ENCODE measurements around the gene SUFU. TPM values are rescaled to one million over a fixed set of nuclear protein-coding genes. Genes with fewer than 3 reads are reported as not detected.

Gene SUFU
- total and polyA plus RNA-seq, 2 of the 13 experiments (the other 11 are each of a cell fraction or from before 2014, with no cell fraction given) = 2.9 to 5.5 TPM

- TF ChIP-seq ZNF619 (CRISPR knock-in tag; IDR thresholded peaks at IDR 0.05) (0 out of 2 replicates have a peak, but pooled peaks have one; percentile 36), SMC3 (IDR thresholded peaks at IDR 0.05; ENCODE audit: low read length) (no peak), PREB (CRISPR knock-in tag; IDR thresholded peaks at IDR 0.05) (no peak), NFYC (CRISPR knock-in tag; IDR thresholded peaks at IDR 0.05) (peak; percentile 86), NCOA2 (CRISPR knock-in tag; IDR thresholded peaks at IDR 0.05) (no peak), ZNF180 (CRISPR knock-in tag; IDR thresholded peaks at IDR 0.05; ENCODE audit: borderline replicate concordance, low read depth) (no peak), HNRNPL (IDR thresholded peaks at IDR 0.05; ENCODE audit: low read depth, low read length) (no peak), POLR2AphosphoS2 (IDR thresholded peaks at IDR 0.05; ENCODE audit: low read depth, low read length) (no peak), ONECUT2 (CRISPR knock-in tag; IDR thresholded peaks at IDR 0.05) (no peak), ZNF773 (CRISPR knock-in tag; IDR thresholded peaks at IDR 0.05; ENCODE audit: borderline replicate concordance) (no peak), ZNF225 (CRISPR knock-in tag; IDR thresholded peaks at IDR 0.05) (no peak), TERF1 (CRISPR knock-in tag; IDR thresholded peaks at IDR 0.05) (no peak), JDP2 (CRISPR knock-in tag; IDR thresholded peaks at IDR 0.05; ENCODE audit: borderline replicate concordance) (no peak), ZNF512 (CRISPR knock-in tag; IDR thresholded peaks at IDR 0.05) (no peak), ZNF160 (CRISPR knock-in tag; IDR thresholded peaks at IDR 0.05) (no peak), GTF3A (CRISPR knock-in tag; conservative IDR thresholded peaks at IDR 0.05) (no peak), ZFP37 (CRISPR knock-in tag; IDR thresholded peaks at IDR 0.05; ENCODE audit: borderline replicate concordance) (no peak), TRAFD1 (CRISPR knock-in tag; IDR thresholded peaks at IDR 0.05; ENCODE audit: borderline replicate concordance) (no peak), KAT8 (CRISPR knock-in tag; IDR thresholded peaks at IDR 0.05) (peak; percentile 87), PATZ1 (CRISPR knock-in tag; IDR thresholded peaks at IDR 0.05) (peak; percentile 97)
Measured at GRCh38 chr10:102461187-102462054, 42.4 kb upstream of the SUFU start (continued).

All from HepG2 (cell line).